Upper lobe of right lung (tissue), 1 donor: ENCODE data around the gene C11orf91. TPM values are rescaled to one million over a fixed set of nuclear protein-coding genes. Genes with fewer than 3 reads are reported as not detected.
A peak's percentile ranks its signal among the peaks of the same experiment; 100 is the strongest.

Experiments used
- ATAC-seq: fragments of 200-7000 bp; cut with Tn5 transposase; one replicate; pipeline ENCODE4 v1.9.1; 2020; ENCODE audit warnings: mild to moderate bottlenecking, moderate library complexity
- DNase-seq: peaks from one replicate; pipeline ENCODE4 v3.0.0-alpha.2; 2020
- H3K27ac ChIP-seq: fragments of 200-600 bp; one replicate; pipeline ENCODE4 v1.8.0; 2022
- H3K27me3 ChIP-seq: fragments of 200-600 bp; one replicate; pipeline ENCODE4 v1.8.0; 2022; ENCODE audit warnings: mild to moderate bottlenecking
- H3K36me3 ChIP-seq: fragments of 200-600 bp; one replicate; pipeline ENCODE4 v1.8.0; 2022
- H3K4me1 ChIP-seq: fragments of 200-600 bp; one replicate; pipeline ENCODE4 v1.8.0; 2022
- H3K4me3 ChIP-seq: fragments of 200-600 bp; one replicate; pipeline ENCODE4 v1.8.0; 2022; ENCODE audit warnings: mild to moderate bottlenecking
- H3K9me3 ChIP-seq: fragments of 200-600 bp; one replicate; pipeline ENCODE4 v1.8.0; 2022
- CTCF ChIP-seq: fragments of 200-600 bp; IDR thresholded peaks from one replicate; pipeline ENCODE4 v1.8.0; 2022; ENCODE audit warnings: antibody characterized with exemption
- intact Hi-C: fragments of 100-400 bp; cut with DNase I; formaldehyde crosslinking; loops from one replicate; pipeline ENCODE4 v1.11.0; 2022
- total RNA-seq: library from RNA; stranded (reverse); fragmentation: NEBNext Ultra II Directional; extraction: Animal tissue kit (Norgen Biotek cat#: 25700); gene quantifications from one replicate; pipeline ENCODE4 v1.2.1, GENCODE V29; 2021
- donor health status: DM: no; HTN: yes; CAD: no; lungs with severe emphysema.

The C11orf91 gene
- total RNA-seq, 1 donor from 2014 or later, result 1.5 TPM

- H3K4me1 ChIP-seq, result peaks cover 35% of the 10 kb centered on the region
- H3K4me3 ChIP-seq, result no peak overlapping the region
- H3K9me3 ChIP-seq, result no peaks in the 10 kb centered on the region
- no peak for TF ChIP-seq CTCF
- no peaks in the 10 kb centered on the region for H3K27me3 ChIP-seq
- DNase-seq, result no peak
- ATAC-seq, result no peak
- no peak overlapping the region for H3K27ac ChIP-seq
- intact Hi-C loops, result no loop called here
- H3K36me3 ChIP-seq, result no peaks in the 10 kb centered on the region
Measured at GRCh38 chr11:33695051-33695566, 5.5 kb downstream of the C11orf91 start.

- DNase-seq, result no peak
- H3K36me3 ChIP-seq, result no peaks in the 10 kb centered on the region
- no peak overlapping the region for H3K4me3 ChIP-seq
- H3K27ac ChIP-seq, result no peak overlapping the region
- H3K27me3 ChIP-seq, result no peaks in the 10 kb centered on the region
- no peak for TF ChIP-seq CTCF
- H3K4me1 ChIP-seq, result peaks cover 32% of the 10 kb centered on the region
- no peaks in the 10 kb centered on the region for H3K9me3 ChIP-seq
- intact Hi-C loops, result no loop called here
- no peak for ATAC-seq
Measured at GRCh38 chr11:33694346-33695050, 6.1 kb downstream of the C11orf91 start.

- Histone ChIP-seq H3K27ac (peak overlapping the region; percentile 81), H3K36me3 (no peaks in the 10 kb centered on the region), H3K4me3 (no peak overlapping the region), H3K9me3 (no peaks in the 10 kb centered on the region), H3K27me3 (no peaks in the 10 kb centered on the region), H3K4me1 (peaks cover 32% of the 10 kb centered on the region)
- TF ChIP-seq CTCF, result no peak
- intact Hi-C loops, result no loop called here
- DNase-seq (no peak), ATAC-seq (no peak)
Measured at GRCh38 chr11:33692541-33692940, 8.1 kb downstream of the C11orf91 start.

- TF ChIP-seq CTCF, result no peak
- intact Hi-C loops, result no loop called here
- Histone ChIP-seq H3K27ac (peak overlapping the region; percentile 81), H3K4me1 (peaks cover 32% of the 10 kb centered on the region), H3K36me3 (no peaks in the 10 kb centered on the region), H3K9me3 (no peaks in the 10 kb centered on the region), H3K4me3 (peak overlapping the region; percentile 8), H3K27me3 (no peaks in the 10 kb centered on the region)
- DNase-seq (no peak), ATAC-seq (peak; percentile 64)
Measured at GRCh38 chr11:33692013-33692504, 8.6 kb downstream of the C11orf91 start.

- no peak overlapping the region for H3K4me3 ChIP-seq
- H3K9me3 ChIP-seq, result no peaks in the 10 kb centered on the region
- intact Hi-C loops, result no loop called here
Measured at GRCh38 chr11:33691066-33691864, 9.4 kb downstream of the C11orf91 start.

More at GRCh38 chr11:33691066-33691864, 9.4 kb downstream of the C11orf91 start:
- no peaks in the 10 kb centered on the region for H3K36me3 ChIP-seq
- peaks cover 32% of the 10 kb centered on the region for H3K4me1 ChIP-seq
- H3K27ac ChIP-seq, result peak overlapping the region; percentile 81
- H3K27me3 ChIP-seq, result no peaks in the 10 kb centered on the region
- DNase-seq, result no peak
- no peak for TF ChIP-seq CTCF
- no peak for ATAC-seq
